HCT116 (cell line): ENCODE data around the gene SPPL2B. TPM values are rescaled to one million over a fixed set of nuclear protein-coding genes. Genes with fewer than 3 reads are reported as not detected.

Experiments used
- CBX3 ChIP-seq: IDR thresholded peaks from 2 replicates; pipeline ENCODE4 v1.6.1; 2012; ENCODE audit warnings: low read depth
- CEBPB ChIP-seq: IDR thresholded peaks from 2 replicates; pipeline ENCODE4 v1.6.1; 2012; ENCODE audit warnings: low read depth
- CTCF ChIP-seq, 3 experiments: fragments of 200-600 bp in 1 of 3; sonication (generic) in 1 of 3; IDR thresholded peaks in 2 of 3; conservative IDR thresholded peaks in 1 of 3; 2 replicates each; pipeline ENCODE4 v1.5.1; 2012 to 2017; ENCODE audit warnings: low read depth in 2 of 3, low read length in 2 of 3, antibody characterized with exemption in 1 of 3, borderline replicate concordance in 1 of 3, control low read depth in 1 of 3, mild to moderate bottlenecking in 1 of 3, mixed read lengths in 1 of 3, mixed run types in 1 of 3, moderate library complexity in 1 of 3; ENCODE audit not compliant: insufficient read depth in 1 of 3
- EGR1 ChIP-seq: IDR thresholded peaks from 2 replicates; pipeline ENCODE4 v1.6.1; 2012; ENCODE audit warnings: low read depth
- EZH2 ChIP-seq: fragments of 200-600 bp; sonication (generic); IDR thresholded peaks from 2 replicates; pipeline ENCODE4 v1.6.1; 2017; ENCODE audit warnings: antibody characterized with exemption, mixed run types
- EZH2phosphoT487 ChIP-seq: fragments of 200-600 bp; IDR thresholded peaks from 2 replicates; pipeline ENCODE4 v1.6.1; 2018; ENCODE audit warnings: antibody characterized with exemption, borderline replicate concordance
- JUND ChIP-seq: IDR thresholded peaks from 2 replicates; pipeline ENCODE4 v1.6.1; 2012
- MAX ChIP-seq: IDR thresholded peaks from 2 replicates; pipeline ENCODE4 v1.6.1; 2012
- POLR2A ChIP-seq: IDR thresholded peaks from 2 replicates; pipeline ENCODE4 v1.7.0; 2011; ENCODE audit warnings: borderline replicate concordance; ENCODE audit not compliant: insufficient read depth, insufficient read length; ENCODE audit errors: extremely low read depth
- POLR2AphosphoS5 ChIP-seq: IDR thresholded peaks from 2 replicates; pipeline ENCODE4 v1.6.1; 2011; ENCODE audit warnings: mild to moderate bottlenecking, low read depth, low read length, moderate library complexity
- SIN3A ChIP-seq: IDR thresholded peaks from 2 replicates; pipeline ENCODE4 v1.6.1; 2012; ENCODE audit warnings: low read depth
- SP1 ChIP-seq: IDR thresholded peaks from 2 replicates; pipeline ENCODE4 v1.6.1; 2012; ENCODE audit warnings: low read depth
- ZFX ChIP-seq: fragments of 450-650 bp; IDR thresholded peaks from 2 replicates; pipeline ENCODE4 v1.6.1; 2017
- total RNA-seq: library from RNA; stranded (reverse); gene quantifications from one replicate; pipeline ENCODE4 v1.2.1, GENCODE V29; 2021; ENCODE audit not compliant: unreplicated experiment
- TF ChIP-seq, protein P1 (sequence below): IDR thresholded peaks from 2 replicates; pipeline ENCODE4 v1.6.1; 2011; ENCODE audit warnings: mild to moderate bottlenecking, low read length, moderate library complexity; ENCODE audit not compliant: insufficient replicate concordance; ENCODE audit errors: extremely low read depth

Gene SPPL2B
- total RNA-seq, 1 experiment from 2014 or later = 83.1 TPM

DNA sequence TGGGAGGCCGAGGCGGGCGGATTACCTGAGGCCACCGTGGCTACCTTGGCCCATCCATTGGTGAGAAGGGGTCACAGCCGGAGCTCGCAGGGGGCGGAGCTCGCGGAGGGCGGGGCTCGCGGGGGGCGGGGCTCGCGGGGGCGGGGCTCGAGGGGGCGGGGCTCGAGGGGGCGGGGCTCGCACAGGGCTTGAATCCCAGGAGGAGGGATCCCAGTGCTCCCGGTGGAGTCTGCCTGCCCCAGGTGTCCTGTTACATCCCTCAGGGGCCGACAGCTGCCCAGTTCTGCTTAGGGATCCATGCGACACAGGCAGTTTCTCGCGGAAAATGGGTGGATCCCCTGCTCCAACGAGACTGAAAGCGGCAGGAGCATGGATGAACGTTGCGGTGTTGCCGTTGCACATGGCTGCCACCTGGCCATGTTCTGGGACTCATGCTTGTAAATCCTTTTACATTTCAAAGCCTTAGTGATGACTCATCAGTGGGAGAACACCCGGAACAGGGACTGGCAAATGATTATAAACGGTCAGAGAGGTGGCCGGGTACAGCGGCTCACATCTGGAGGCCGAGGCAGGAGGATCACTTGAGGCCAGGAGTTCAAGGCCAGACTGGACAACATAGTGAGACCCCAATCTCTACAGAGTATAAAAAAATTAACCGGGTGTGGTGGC, 56.7 kb downstream of the SPPL2B start (continued):
- no peak for TF ChIP-seq CTCF (IDR thresholded peaks at IDR 0.05 in 2 of 3, conservative IDR thresholded peaks at IDR 0.05 in 1 of 3; ENCODE audit: borderline replicate concordance in 1 of 3, insufficient read depth in 1 of 3, low read depth in 2 of 3, low read length in 2 of 3)
- peak; percentile 99 for TF ChIP-seq MAX
- TF ChIP-seq ZFX = no peak
- no peak for TF ChIP-seq CEBPB
- TF ChIP-seq CBX3 = peak; percentile 92
- TF ChIP-seq EZH2 = no peak
- TF ChIP-seq EZH2phosphoT487 = no peak
- peak; percentile 60; the same call in 1 of the 2 replicates for TF ChIP-seq SP1
- TF ChIP-seq SIN3A = no peak
- peak; percentile 44 for TF ChIP-seq POLR2A
- peak; percentile 72 for TF ChIP-seq JUND
- TF ChIP-seq, protein P1, sequence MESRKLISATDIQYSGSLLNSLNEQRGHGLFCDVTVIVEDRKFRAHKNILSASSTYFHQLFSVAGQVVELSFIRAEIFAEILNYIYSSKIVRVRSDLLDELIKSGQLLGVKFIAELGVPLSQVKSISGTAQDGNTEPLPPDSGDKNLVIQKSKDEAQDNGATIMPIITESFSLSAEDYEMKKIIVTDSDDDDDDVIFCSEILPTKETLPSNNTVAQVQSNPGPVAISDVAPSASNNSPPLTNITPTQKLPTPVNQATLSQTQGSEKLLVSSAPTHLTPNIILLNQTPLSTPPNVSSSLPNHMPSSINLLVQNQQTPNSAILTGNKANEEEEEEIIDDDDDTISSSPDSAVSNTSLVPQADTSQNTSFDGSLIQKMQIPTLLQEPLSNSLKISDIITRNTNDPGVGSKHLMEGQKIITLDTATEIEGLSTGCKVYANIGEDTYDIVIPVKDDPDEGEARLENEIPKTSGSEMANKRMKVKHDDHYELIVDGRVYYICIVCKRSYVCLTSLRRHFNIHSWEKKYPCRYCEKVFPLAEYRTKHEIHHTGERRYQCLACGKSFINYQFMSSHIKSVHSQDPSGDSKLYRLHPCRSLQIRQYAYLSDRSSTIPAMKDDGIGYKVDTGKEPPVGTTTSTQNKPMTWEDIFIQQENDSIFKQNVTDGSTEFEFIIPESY = peak; percentile 76
- peak; percentile 62 for TF ChIP-seq POLR2AphosphoS5
- TF ChIP-seq EGR1 = no peak
- TF ChIP-seq, all 23 proteins: peak for 10
